HUES6 (cell line): Measurements from ENCODE around the gene SLC12A9.
"Not testable (repeated sequence)": the region's sequence is repeated elsewhere in the genome, so short reads cannot be mapped to it uniquely, and the experiment has no call there.

Experiments
- H3K27ac ChIP-seq: 2 replicates; pipeline ENCODE4 v1.7.0; 2013; ENCODE audit warnings: low read depth, mild to moderate bottlenecking, low read length, inconsistent platforms
- H3K27me3 ChIP-seq: 2 replicates; pipeline ENCODE4 v1.6.1; 2013; ENCODE audit warnings: low read length; ENCODE audit not compliant: control insufficient read depth, insufficient read depth
- H3K36me3 ChIP-seq: 2 replicates; pipeline ENCODE4 v1.6.1; 2013; ENCODE audit warnings: low read length; ENCODE audit not compliant: control insufficient read depth, insufficient read depth
- H3K4me1 ChIP-seq: 2 replicates; pipeline ENCODE4 v1.6.1; 2013; ENCODE audit warnings: low read length; ENCODE audit not compliant: control insufficient read depth, insufficient read depth
- H3K4me3 ChIP-seq: 2 replicates; pipeline ENCODE4 v1.5.1; 2013; ENCODE audit warnings: low read depth, low read length
- H3K9ac ChIP-seq: one replicate; pipeline ENCODE4 v1.6.1; 2013; ENCODE audit warnings: mild to moderate bottlenecking, low read length
- H3K9me3 ChIP-seq: 2 replicates; pipeline ENCODE4 v1.6.1; 2013; ENCODE audit warnings: low read depth, low read length; ENCODE audit not compliant: control insufficient read depth, insufficient read depth

Gene SLC12A9, protein sequence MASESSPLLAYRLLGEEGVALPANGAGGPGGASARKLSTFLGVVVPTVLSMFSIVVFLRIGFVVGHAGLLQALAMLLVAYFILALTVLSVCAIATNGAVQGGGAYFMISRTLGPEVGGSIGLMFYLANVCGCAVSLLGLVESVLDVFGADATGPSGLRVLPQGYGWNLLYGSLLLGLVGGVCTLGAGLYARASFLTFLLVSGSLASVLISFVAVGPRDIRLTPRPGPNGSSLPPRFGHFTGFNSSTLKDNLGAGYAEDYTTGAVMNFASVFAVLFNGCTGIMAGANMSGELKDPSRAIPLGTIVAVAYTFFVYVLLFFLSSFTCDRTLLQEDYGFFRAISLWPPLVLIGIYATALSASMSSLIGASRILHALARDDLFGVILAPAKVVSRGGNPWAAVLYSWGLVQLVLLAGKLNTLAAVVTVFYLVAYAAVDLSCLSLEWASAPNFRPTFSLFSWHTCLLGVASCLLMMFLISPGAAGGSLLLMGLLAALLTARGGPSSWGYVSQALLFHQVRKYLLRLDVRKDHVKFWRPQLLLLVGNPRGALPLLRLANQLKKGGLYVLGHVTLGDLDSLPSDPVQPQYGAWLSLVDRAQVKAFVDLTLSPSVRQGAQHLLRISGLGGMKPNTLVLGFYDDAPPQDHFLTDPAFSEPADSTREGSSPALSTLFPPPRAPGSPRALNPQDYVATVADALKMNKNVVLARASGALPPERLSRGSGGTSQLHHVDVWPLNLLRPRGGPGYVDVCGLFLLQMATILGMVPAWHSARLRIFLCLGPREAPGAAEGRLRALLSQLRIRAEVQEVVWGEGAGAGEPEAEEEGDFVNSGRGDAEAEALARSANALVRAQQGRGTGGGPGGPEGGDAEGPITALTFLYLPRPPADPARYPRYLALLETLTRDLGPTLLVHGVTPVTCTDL

DNA sequence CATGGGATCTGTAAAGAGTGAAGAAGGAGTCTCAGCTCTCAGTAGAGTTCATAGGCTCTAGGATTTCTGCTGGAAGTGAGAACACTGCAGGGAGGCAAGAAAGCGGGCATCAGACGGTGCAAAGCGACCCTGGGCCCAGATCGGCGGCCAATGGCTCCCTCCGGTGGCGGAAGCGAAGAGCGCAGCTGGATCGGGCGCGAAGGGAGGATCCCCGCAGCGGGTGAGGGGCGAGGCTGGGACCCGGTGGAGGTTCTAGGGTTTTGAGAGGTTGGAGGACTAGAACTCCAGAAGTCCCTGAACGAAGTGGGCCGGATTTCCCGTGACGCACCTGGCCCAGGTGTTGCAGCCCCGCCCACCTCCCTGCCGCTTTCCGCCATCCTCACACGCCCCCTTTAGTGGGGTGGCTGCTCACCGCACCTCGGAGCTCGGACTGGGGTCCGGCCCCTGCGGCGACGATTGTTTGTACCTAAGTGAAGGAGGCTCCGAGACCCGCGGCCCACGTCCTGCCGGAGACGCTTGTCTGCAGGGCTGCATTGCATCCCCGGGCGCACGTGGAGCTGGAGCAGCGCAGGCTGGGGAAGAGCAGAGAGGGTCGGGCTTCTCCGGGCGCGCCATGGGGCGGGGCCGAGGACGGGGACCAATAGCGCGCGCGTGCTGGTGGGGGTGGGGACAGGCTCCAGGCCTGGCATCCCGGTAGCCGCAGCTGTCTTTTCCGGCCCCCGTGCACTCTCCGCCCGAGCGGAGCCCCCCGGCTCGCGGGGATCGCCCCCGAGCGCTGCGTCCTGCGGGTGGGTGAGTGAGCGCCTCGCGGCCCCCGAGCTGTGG lies at the start of gene SLC12A9:
SLC12A9 (plus strand) TSS at position 666 of the 825 bp plus-strand sequence. CDS start 1,485 bp downstream, outside the sequence.
- Histone ChIP-seq H3K9me3 (no peaks in the 10 kb centered on the region), H3K27ac (no peak within 1 kb of the TSS), H3K4me3 (peak within 1 kb of the TSS; percentile 72), H3K36me3 (peaks cover 8% of the 10 kb centered on the region; the same call in 1 of the 2 replicates), H3K27me3 (no peaks in the 10 kb centered on the region), H3K9ac (peak within 1 kb of the TSS; percentile 62), H3K4me1 (peaks cover 7% of the 10 kb centered on the region; the same call in 1 of the 2 replicates)

DNA sequence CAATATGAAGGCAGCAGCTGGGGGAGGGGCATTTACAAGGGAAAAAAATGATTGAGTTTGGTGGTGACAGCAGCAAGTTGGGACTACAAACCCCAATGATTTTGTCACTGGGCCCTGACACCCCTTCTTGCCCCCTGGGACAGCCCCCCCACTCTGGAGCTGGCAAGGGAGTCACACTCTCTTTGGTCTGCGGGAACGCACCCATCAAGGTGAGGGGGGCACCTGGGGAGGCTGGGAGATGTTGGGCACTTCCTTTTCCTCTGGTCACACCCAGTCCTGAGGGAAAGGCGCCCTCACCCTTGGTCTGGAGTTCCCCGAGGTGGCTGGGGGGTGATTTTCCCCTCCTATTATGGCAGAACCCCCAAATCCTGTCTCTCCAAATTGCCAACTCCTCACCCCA lies 49.6 kb upstream of the SLC12A9 start:
- Histone ChIP-seq H3K4me3 (no peak overlapping the region), H3K9ac (no peak overlapping the region), H3K27me3 (no peaks in the 10 kb centered on the region), H3K36me3 (peaks cover 49% of the 10 kb centered on the region), H3K4me1 (peaks cover 36% of the 10 kb centered on the region), H3K9me3 (no peaks in the 10 kb centered on the region), H3K27ac (peak overlapping the region; percentile 79; the same call in 1 of the 2 replicates)

DNA sequence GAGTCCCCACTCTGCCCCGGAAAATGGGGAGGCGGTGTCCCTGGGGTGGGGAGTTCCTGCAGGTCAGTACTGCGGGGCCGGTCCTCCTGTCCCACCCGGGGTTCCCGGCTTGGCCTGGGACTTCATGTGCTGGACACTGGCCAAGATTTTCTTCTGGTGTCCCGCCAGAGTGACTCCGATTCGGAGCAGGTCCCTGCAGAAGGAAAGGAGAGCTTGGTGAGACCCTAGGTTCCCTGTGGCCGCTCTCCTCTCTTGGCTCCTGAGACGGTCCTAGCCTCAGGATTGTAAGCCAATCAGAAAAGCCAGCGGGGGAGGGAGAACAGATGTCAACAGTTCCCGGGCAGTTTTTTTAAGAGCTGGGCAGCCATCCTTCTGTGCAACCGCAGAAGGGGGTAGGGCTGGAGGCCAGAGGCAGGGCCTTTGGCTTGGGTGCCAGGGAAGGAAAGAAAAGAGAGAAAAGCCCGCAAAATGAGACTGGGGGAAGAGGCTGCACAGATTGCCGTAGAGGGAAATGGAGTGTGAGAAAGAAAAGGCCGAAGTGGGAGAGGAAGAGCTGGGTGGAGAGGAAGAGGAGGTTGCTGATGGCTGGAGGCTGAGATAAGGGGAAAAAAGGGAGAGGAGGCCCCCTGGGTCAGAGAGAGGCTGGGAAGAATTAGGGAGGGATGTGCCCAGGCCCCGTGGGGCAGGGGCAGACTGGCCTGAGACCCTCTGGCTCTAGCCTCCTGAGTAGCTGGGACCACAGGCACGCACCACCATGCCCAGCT lies 48.9 kb upstream of the SLC12A9 start:
- Histone ChIP-seq H3K4me3 (no peak overlapping the region), H3K9ac (no peak overlapping the region), H3K9me3 (no peaks in the 10 kb centered on the region), H3K27me3 (no peaks in the 10 kb centered on the region), H3K36me3 (peaks cover 55% of the 10 kb centered on the region), H3K4me1 (peaks cover 36% of the 10 kb centered on the region), H3K27ac (peak overlapping the region; percentile 79; the same call in 1 of the 2 replicates)

DNA sequence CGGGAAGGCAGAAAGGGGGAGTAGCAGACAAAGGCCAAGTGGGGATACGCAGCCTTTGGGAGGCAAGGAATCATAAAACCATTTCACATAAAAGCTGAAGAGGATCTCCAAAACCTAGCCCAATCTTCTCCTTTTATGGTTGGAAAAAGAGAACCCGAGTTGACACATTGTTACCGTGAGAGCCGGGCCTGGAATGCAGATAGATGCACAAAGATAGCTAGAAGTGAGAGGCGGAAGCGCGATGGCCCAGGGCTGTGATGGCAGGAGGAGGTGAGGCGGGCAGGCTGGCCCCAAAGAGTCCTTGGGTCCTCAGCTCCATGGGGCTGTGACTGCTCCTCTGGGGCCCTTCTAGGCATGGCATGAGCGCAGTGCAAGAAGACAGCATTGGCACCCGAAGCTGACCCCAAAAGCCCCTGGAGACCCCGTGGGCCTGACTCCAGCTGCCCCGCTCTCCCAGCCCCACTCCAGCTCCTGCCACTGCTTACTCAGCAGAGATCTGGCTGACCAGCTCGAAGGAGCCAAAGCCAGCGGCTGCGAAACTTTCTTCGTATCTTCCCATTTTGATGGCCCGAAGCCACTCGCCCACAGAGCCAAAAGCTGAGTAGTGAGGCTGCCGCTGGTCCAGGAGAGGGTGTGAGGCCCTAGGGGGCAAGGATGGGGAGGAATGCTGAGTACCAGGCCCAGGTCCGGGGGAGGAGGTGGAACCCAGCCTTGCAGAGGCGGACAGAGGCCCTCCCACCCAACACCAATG lies 47.7 kb upstream of the SLC12A9 start:
- Histone ChIP-seq H3K9ac (no peak overlapping the region), H3K36me3 (peaks cover 67% of the 10 kb centered on the region), H3K9me3 (no peaks in the 10 kb centered on the region), H3K27me3 (no peaks in the 10 kb centered on the region), H3K4me3 (no peak overlapping the region), H3K4me1 (peaks cover 27% of the 10 kb centered on the region), H3K27ac (no peak overlapping the region)

DNA sequence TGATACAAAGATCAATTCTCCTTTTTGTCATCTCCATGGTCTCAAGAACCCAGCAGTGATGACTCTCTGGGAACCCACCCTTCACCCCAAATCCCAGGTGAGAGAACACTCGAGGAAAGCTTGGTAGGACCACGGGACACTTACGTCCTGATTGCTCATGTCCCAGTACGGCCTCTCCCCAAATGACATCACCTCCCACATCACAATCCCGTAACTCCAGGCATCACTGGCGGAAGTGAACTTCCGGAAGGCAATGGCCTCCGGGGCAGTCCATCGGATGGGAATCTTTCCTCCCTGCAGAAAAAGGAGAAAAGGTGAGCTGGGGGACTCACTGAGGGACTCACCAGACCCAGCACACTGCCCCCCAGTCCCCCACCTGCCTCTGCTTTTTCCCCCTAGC lies 46.2 kb upstream of the SLC12A9 start:
- Histone ChIP-seq H3K4me3 (no peak overlapping the region), H3K9me3 (no peaks in the 10 kb centered on the region), H3K4me1 (peaks cover 22% of the 10 kb centered on the region), H3K36me3 (peaks cover 80% of the 10 kb centered on the region), H3K27ac (no peak overlapping the region), H3K27me3 (no peaks in the 10 kb centered on the region), H3K9ac (no peak overlapping the region)

DNA sequence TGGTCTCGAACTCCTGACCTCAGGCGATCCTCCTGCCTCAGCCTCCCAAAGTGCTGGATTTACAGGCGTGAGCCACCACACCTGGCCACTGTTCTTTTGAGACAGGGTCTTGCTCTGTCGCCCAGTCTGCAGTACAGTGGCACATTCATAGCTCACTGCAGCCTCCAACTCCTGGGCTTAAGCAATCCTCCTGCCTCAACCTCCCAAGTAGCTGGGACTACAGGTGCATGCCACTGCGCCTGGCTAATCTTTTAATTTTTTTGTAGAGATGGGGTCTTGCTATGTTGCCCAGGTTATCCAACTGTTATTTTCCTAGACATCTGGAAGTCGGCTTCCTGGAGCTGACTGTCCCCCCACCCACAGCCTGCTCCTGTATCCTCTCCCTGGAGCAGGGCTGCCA lies 45.6 kb upstream of the SLC12A9 start:
- not testable (repeated sequence) for H3K27ac ChIP-seq, H3K9ac ChIP-seq, H3K9me3 ChIP-seq, H3K4me3 ChIP-seq, H3K27me3 ChIP-seq
- Histone ChIP-seq H3K4me1 (peaks cover 19% of the 10 kb centered on the region), H3K36me3 (peaks cover 86% of the 10 kb centered on the region)

DNA sequence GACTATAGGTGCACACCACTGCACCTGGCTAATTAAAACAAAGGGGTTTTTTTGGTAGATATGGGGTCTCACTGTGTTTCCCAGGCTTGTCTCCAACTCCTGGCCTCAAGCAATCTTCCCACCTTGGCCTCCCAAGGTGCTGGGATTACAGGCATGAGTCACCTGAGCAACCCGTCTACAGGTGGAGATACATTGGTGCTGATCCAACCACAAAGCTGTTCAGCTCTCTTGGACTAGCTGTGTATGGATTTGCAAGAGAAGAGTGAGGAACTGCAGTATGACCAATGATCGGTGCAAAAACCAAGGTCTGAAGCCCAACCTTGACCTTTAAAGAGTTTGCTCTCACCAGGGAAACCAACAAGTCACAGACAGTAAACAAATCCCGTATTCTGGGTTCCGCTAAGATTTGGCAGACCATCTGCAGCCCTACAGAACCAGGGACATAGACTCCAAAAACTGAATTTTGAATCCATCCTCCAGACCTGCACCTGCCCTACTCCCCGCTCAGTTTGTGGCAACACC lies 44.1 kb upstream of the SLC12A9 start:
- Histone ChIP-seq H3K4me3 (no peak overlapping the region), H3K4me1 (peaks cover 4% of the 10 kb centered on the region; the same call in 1 of the 2 replicates), H3K9me3 (no peaks in the 10 kb centered on the region), H3K9ac (no peak overlapping the region), H3K27me3 (no peaks in the 10 kb centered on the region), H3K36me3 (peaks cover 93% of the 10 kb centered on the region), H3K27ac (no peak overlapping the region)

DNA sequence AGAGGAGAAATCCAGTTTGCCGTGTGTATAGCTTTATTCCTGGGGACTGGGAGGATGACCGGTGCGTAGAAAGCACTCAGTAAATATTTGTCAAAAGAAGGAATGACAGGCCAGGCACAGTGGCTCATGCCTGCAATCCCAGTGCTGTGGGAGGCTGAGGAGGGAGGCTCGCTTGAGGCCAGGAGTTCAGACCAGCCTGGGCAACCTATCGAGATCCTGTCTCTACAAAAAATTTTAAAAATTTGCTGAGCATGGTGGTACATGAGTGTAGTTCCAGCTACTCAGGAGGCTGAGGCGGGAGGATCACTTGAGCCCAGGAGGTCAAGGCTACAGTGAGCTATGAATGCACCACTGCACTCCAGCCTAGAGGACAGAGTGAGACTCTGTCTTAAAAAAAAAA lies 41.0 kb upstream of the SLC12A9 start:
- H3K27ac ChIP-seq, result no peak overlapping the region
- no peak overlapping the region for H3K9ac ChIP-seq
- H3K36me3 ChIP-seq, result peaks cover 98% of the 10 kb centered on the region
- H3K4me1 ChIP-seq, result no peaks in the 10 kb centered on the region
- H3K9me3 ChIP-seq, result no peaks in the 10 kb centered on the region
- H3K4me3 ChIP-seq, result no peak overlapping the region
- H3K27me3 ChIP-seq, result no peaks in the 10 kb centered on the region

DNA sequence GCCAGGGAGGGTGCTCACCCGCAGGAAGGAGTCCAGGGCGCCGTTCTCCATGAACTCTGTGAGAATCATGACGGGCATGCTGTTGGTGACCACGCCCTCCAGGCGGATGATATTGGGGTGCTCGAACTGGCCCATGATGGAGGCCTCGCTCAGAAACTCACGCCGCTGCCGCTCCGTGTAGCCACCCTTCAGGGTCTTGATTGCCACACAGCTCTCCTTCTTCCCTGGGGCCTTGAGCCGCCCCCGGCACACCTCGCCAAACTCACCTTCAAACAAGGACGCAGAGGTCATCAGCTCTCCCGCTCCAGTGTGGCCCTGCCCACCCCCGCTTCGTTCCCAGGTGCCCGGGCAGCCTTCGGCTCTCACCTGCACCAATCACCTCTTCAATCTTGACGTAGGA lies 39.8 kb upstream of the SLC12A9 start:
- no peaks in the 10 kb centered on the region for H3K27me3 ChIP-seq
- peaks cover 94% of the 10 kb centered on the region for H3K36me3 ChIP-seq
- H3K27ac ChIP-seq, result no peak overlapping the region

More for the DNA sequence above, 39.8 kb upstream of the SLC12A9 start:
- no peak overlapping the region for H3K9ac ChIP-seq
- H3K4me1 ChIP-seq, result no peaks in the 10 kb centered on the region
- H3K4me3 ChIP-seq, result no peak overlapping the region
- no peaks in the 10 kb centered on the region for H3K9me3 ChIP-seq
